Smooth muscle cell (in vitro differentiated cells): ENCODE data around the gene PCDHB3. TPM values are rescaled to one million over a fixed set of nuclear protein-coding genes. Genes with fewer than 3 reads are reported as not detected.
"Not testable (repeated sequence)": the region's sequence is repeated elsewhere in the genome, so short reads cannot be mapped to it uniquely, and the experiment has no call there.

ENCODE experiments used
- DNase-seq: peaks from one replicate; lab custom pipeline; 2025; ENCODE audit not compliant: unreplicated experiment; lab: John Stamatoyannopoulos, UW
- H2AFZ ChIP-seq: fragments of 200-600 bp; sonication (generic); 2 replicates; pipeline ENCODE4 v1.6.0; 2016; ENCODE audit warnings: antibody characterized with exemption, low read depth, mild to moderate bottlenecking
- H3F3A ChIP-seq: fragments of 200-600 bp; sonication (generic); 2 replicates; pipeline ENCODE4 v1.6.0; 2017; ENCODE audit warnings: antibody characterized with exemption, low read depth
- H3K27ac ChIP-seq: fragments of 200-600 bp; sonication (generic); 2 replicates; pipeline ENCODE4 v1.5.1; 2016; ENCODE audit warnings: low read depth, mild to moderate bottlenecking
- H3K27me3 ChIP-seq: fragments of 200-600 bp; sonication (generic); 2 replicates; pipeline ENCODE4 v1.6.1; 2016; ENCODE audit warnings: low read depth, mild to moderate bottlenecking
- H3K36me3 ChIP-seq: fragments of 200-600 bp; sonication (generic); 2 replicates; pipeline ENCODE4 v1.5.1; 2016; ENCODE audit warnings: low read depth
- H3K4me1 ChIP-seq: fragments of 200-600 bp; sonication (generic); 2 replicates; pipeline ENCODE4 v1.5.1; 2016; ENCODE audit warnings: low read depth
- H3K4me2 ChIP-seq: fragments of 200-600 bp; sonication (generic); 2 replicates; pipeline ENCODE4 v1.6.0; 2016; ENCODE audit warnings: mild to moderate bottlenecking
- H3K4me3 ChIP-seq: fragments of 200-600 bp; sonication (generic); 2 replicates; pipeline ENCODE4 v1.5.1; 2016; ENCODE audit warnings: mild to moderate bottlenecking
- H3K79me2 ChIP-seq: fragments of 200-600 bp; sonication (generic); 2 replicates; pipeline ENCODE4 v1.6.0; 2016; ENCODE audit warnings: low read depth, mild to moderate bottlenecking
- H3K9ac ChIP-seq: fragments of 200-600 bp; sonication (generic); 2 replicates; pipeline ENCODE4 v1.6.0; 2016; ENCODE audit warnings: low read depth
- H3K9me3 ChIP-seq: fragments of 200-600 bp; sonication (generic); replicated peaks from 2 replicates; pipeline ENCODE4 v1.5.1; 2016; ENCODE audit warnings: low read depth
- H4K20me1 ChIP-seq: fragments of 200-600 bp; sonication (generic); 2 replicates; pipeline ENCODE4 v1.6.0; 2016; ENCODE audit warnings: low read depth
- WGBS: methylation state at CpG from one replicate; pipeline ENCODE4 v1.1.7; 2016; ENCODE audit warnings: low lambda C conversion rate; 5-methylcytosine and 5-hydroxymethylcytosine counted together
- polyA plus RNA-seq: library from polyadenylated mRNA; unstranded; fragments of >200 nt; fragmentation: Nextera tagmentation; extraction: Ambion mirVana; gene quantifications from 2 replicates; pipeline ENCODE4 v1.2.1, GENCODE V29; 2016
- total RNA-seq: library from RNA; depleted of rRNA; stranded (reverse); fragments of >200 nt; gene quantifications from 2 replicates; pipeline ENCODE4 v1.2.3, GENCODE V29; 2014
- TF ChIP-seq, protein P1 (sequence below): fragments of 200-600 bp; sonication (generic); IDR thresholded peaks from 2 replicates; pipeline ENCODE4 v1.5.1; 2017; ENCODE audit warnings: borderline replicate concordance, mild to moderate bottlenecking, antibody characterized with exemption; ENCODE audit not compliant: insufficient read depth, poor library complexity, severe bottlenecking

The PCDHB3 gene
- total and polyA plus RNA-seq, 2 experiments from 2014 or later, result 1.8 to 3.8 TPM

DNA sequence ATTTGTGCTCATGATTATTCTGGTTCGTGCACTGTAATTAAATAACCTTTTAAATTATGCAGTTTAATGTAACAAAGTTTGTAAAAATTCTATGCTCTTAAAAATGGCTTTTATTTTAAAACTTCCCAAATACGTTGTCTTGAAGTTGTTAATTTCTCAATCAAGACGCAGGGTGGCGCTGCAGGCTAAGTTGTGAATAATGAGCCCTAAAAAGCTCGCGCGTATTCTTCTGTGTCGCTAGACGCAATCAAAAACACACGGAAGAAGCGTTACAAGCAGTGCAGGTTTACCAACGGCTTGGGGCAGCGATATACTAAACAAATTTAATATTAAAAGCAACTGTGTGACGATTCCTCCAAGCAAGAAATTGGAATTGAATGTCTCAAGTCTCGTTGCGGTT, 21.3 kb downstream of the PCDHB3 start, which contains the start of gene PCDHB4:
TSS of gene PCDHB4 (plus strand) at position 256 of the 400 bp plus-strand sequence. CDS start 181 bp downstream, outside the sequence.
- TF ChIP-seq, protein P1, sequence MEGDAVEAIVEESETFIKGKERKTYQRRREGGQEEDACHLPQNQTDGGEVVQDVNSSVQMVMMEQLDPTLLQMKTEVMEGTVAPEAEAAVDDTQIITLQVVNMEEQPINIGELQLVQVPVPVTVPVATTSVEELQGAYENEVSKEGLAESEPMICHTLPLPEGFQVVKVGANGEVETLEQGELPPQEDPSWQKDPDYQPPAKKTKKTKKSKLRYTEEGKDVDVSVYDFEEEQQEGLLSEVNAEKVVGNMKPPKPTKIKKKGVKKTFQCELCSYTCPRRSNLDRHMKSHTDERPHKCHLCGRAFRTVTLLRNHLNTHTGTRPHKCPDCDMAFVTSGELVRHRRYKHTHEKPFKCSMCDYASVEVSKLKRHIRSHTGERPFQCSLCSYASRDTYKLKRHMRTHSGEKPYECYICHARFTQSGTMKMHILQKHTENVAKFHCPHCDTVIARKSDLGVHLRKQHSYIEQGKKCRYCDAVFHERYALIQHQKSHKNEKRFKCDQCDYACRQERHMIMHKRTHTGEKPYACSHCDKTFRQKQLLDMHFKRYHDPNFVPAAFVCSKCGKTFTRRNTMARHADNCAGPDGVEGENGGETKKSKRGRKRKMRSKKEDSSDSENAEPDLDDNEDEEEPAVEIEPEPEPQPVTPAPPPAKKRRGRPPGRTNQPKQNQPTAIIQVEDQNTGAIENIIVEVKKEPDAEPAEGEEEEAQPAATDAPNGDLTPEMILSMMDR, result no peak
- no peaks in the 10 kb centered on the region for H3K79me2 ChIP-seq
- H3K36me3 ChIP-seq, result peaks cover 7% of the 10 kb centered on the region
- H2AFZ ChIP-seq, result no peak within 1 kb of the TSS
- H3K4me2 ChIP-seq, result no peak within 1 kb of the TSS
- no peaks in the 10 kb centered on the region for H4K20me1 ChIP-seq
- peaks cover 5% of the 10 kb centered on the region for H3K9me3 ChIP-seq
- DNase-seq, result no peak
- no peak within 1 kb of the TSS for H3K9ac ChIP-seq
- H3K27ac ChIP-seq, result no peak within 1 kb of the TSS
- 49% methylated on average over 16 of the region's 16 CpGs for WGBS
- no peaks in the 10 kb centered on the region for H3K27me3 ChIP-seq
- H3K4me3 ChIP-seq, result no peak within 1 kb of the TSS
- no peaks in the 10 kb centered on the region for H3F3A ChIP-seq
- no peaks in the 10 kb centered on the region for H3K4me1 ChIP-seq

DNA sequence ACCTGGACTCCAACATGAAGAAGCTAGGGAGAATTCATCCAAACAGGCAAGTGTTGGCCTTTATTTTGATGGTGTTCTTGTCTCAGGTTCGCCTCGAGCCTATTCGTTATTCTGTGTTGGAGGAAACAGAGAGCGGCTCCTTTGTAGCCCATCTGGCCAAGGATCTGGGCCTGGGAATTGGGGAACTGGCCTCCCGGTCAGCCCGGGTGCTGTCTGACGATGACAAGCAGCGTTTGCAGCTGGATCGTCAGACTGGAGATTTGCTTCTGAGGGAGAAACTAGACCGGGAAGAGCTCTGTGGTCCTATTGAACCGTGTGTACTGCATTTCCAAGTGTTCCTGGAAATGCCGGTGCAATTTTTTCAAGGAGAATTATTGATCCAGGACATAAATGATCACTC, 21.7 kb downstream of the PCDHB3 start:
- no peak overlapping the region for H3K9ac ChIP-seq
- DNase-seq, result no peak
- no peak overlapping the region for H3K27ac ChIP-seq
- H3K4me3 ChIP-seq, result no peak overlapping the region
- peaks cover 5% of the 10 kb centered on the region for H3K9me3 ChIP-seq
- no peaks in the 10 kb centered on the region for H3K4me1 ChIP-seq
- H4K20me1 ChIP-seq, result no peaks in the 10 kb centered on the region
- 92% methylated on average over 12 of the region's 12 CpGs for WGBS
- TF ChIP-seq, protein P1, result no peak
- H3K79me2 ChIP-seq, result no peaks in the 10 kb centered on the region
- H3K27me3 ChIP-seq, result no peaks in the 10 kb centered on the region
- H2AFZ ChIP-seq, result no peak overlapping the region
- no peak overlapping the region for H3K4me2 ChIP-seq
- H3F3A ChIP-seq, result no peaks in the 10 kb centered on the region
- H3K36me3 ChIP-seq, result peaks cover 8% of the 10 kb centered on the region

DNA sequence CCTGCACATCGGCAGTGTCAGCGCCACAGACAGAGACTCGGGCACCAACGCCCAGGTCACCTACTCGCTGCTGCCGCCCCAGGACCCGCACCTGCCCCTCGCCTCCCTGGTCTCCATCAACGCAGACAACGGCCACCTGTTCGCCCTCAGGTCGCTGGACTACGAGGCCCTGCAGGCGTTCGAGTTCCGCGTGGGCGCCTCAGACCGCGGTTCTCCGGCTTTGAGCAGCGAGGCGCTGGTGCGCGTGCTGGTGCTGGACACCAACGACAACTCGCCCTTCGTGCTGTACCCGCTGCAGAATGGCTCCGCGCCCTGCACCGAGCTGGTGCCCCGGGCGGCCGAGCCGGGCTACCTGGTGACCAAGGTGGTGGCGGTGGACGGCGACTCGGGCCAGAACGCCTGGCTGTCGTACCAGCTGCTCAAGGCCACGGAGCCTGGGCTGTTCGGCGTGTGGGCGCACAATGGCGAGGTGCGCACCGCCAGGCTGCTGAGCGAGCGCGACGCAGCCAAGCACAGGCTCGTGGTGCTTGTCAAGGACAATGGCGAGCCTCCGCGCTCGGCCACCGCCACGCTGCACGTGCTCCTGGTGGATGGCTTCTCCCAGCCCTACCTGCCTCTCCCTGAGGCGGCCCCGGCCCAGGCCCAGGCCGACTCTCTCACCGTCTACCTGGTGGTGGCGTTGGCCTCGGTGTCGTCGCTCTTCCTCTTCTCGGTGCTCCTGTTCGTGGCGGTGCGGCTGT, 23.3 kb downstream of the PCDHB3 start:
- not testable (repeated sequence) for DNase-seq, H3F3A ChIP-seq, H3K9me3 ChIP-seq, H3K36me3 ChIP-seq, H3K4me2 ChIP-seq, H3K4me3 ChIP-seq, H3K27ac ChIP-seq, H3K9ac ChIP-seq, H3K79me2 ChIP-seq, H4K20me1 ChIP-seq, H2AFZ ChIP-seq, H3K4me1 ChIP-seq, H3K27me3 ChIP-seq
- WGBS, result 98% methylated on average over 48 of the region's 73 CpGs

DNA sequence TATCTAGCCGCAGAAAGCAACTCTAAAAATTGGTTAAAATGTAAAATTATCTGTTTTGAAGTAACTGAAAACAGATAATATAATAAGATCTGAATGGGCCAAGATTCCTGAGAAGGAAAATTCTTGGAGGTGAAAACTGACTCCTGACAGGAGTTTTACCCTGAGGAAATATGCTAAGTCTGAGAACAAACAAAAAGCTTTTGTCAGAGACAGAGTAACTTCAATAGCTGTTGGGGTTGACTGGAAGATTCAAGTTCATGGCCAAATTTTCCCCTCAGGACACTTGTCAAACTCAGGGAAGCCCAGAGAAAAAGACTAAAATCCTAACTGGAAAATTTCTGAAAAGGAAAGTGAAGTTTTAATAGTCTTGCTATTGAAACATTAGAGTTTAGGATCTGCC, 27.0 kb downstream of the PCDHB3 start:
- no peaks in the 10 kb centered on the region for H3F3A ChIP-seq
- DNase-seq, result no peak
- peaks cover 8% of the 10 kb centered on the region for H3K36me3 ChIP-seq
- H3K27ac ChIP-seq, result no peak overlapping the region
- H3K4me1 ChIP-seq, result no peaks in the 10 kb centered on the region
- H3K9me3 ChIP-seq, result peaks cover 4% of the 10 kb centered on the region
- no peaks in the 10 kb centered on the region for H3K79me2 ChIP-seq
- H3K9ac ChIP-seq, result no peak overlapping the region
- 87% methylated on average over 1 of the region's 1 CpG for WGBS
- H4K20me1 ChIP-seq, result no peaks in the 10 kb centered on the region
- H2AFZ ChIP-seq, result no peak overlapping the region
- no peaks in the 10 kb centered on the region for H3K27me3 ChIP-seq
- no peak overlapping the region for H3K4me2 ChIP-seq
- no peak overlapping the region for H3K4me3 ChIP-seq
- TF ChIP-seq, protein P1, result no peak
